SH-SY5Y (cell line): Measurements from ENCODE around the gene CHCHD3.

Source experiments
- GATA2 ChIP-seq: IDR thresholded peaks from 2 replicates; pipeline ENCODE4 v1.6.1; 2011; ENCODE audit warnings: mild to moderate bottlenecking, low read depth, low read length
- GATA3 ChIP-seq: IDR thresholded peaks from 2 replicates; pipeline ENCODE4 v1.6.1; 2011; ENCODE audit warnings: low read depth, mild to moderate bottlenecking, low read length, moderate library complexity

GRCh38 chr7:132785870-132786269 is 296.0 kb downstream of the CHCHD3 start:
- TF ChIP-seq GATA2 (no peak), GATA3 (no peak)
